Liver (tissue), 9 donors: ENCODE results near the gene TRIM46. TPM values are rescaled to one million over a fixed set of nuclear protein-coding genes. Genes with fewer than 3 reads are reported as not detected.

Experiments
- DNase-seq: peaks from one replicate; pipeline ENCODE4 v3.0.0-alpha.2; 2017; ENCODE audit warnings: low spot score
- H3K27ac ChIP-seq, 2 donors: one replicate each; pipeline ENCODE4 v1.7.0; 2013; ENCODE audit warnings: inconsistent platforms in 2 of 2, low read length in 2 of 2, control low read depth in 1 of 2, low read depth in 1 of 2, mild to moderate bottlenecking in 1 of 2
- H3K27me3 ChIP-seq, 4 donors: one replicate each; pipeline versions ENCODE4 v1.6.1 to v1.7.0; 2013; ENCODE audit warnings: low read length in 3 of 4, inconsistent platforms in 1 of 4, mild to moderate bottlenecking in 1 of 4, moderate library complexity in 1 of 4; ENCODE audit not compliant: control insufficient read depth in 4 of 4, insufficient read depth in 4 of 4
- H3K36me3 ChIP-seq, 4 donors: one replicate each; pipeline versions ENCODE4 v1.6.1 to v1.7.0; 2013; ENCODE audit warnings: low read length in 3 of 4, mild to moderate bottlenecking in 3 of 4, low read depth in 1 of 4, moderate library complexity in 1 of 4; ENCODE audit not compliant: control insufficient read depth in 4 of 4, insufficient read depth in 3 of 4
- H3K4me1 ChIP-seq, 4 donors: one replicate each; pipeline versions ENCODE4 v1.6.1 to v1.7.0; 2013; ENCODE audit warnings: low read length in 3 of 4, mild to moderate bottlenecking in 3 of 4, moderate library complexity in 1 of 4; ENCODE audit not compliant: control insufficient read depth in 4 of 4, insufficient read depth in 4 of 4
- H3K4me3 ChIP-seq, 3 donors: one replicate each; pipeline versions ENCODE4 v1.6.1 to v1.7.0; 2013; ENCODE audit warnings: low read length in 3 of 3, control low read depth in 1 of 3, low read depth in 1 of 3, mild to moderate bottlenecking in 1 of 3
- H3K9ac ChIP-seq, 2 donors: one replicate each; pipeline ENCODE4 v1.7.0; 2013; ENCODE audit warnings: low read length in 2 of 2, mild to moderate bottlenecking in 2 of 2, moderate library complexity in 2 of 2, control low read depth in 1 of 2, low read depth in 1 of 2
- H3K9me3 ChIP-seq, 4 donors: one replicate each; pipeline versions ENCODE4 v1.6.1 to v1.7.0; 2013; ENCODE audit warnings: low read length in 3 of 4; ENCODE audit not compliant: control insufficient read depth in 4 of 4
- CTCF ChIP-seq: fragments of 150-350 bp; IDR thresholded peaks from 2 replicates; pipeline ENCODE4 v1.5.1; 2017; ENCODE audit warnings: improper control_type of control experiment, low read depth, low read length; ENCODE audit not compliant: missing input control
- EGR1 ChIP-seq, 2 donors: IDR thresholded peaks; 2 replicates each; pipeline ENCODE4 v1.6.1; 2016 to 2018; ENCODE audit warnings: antibody characterized with exemption in 2 of 2, low read depth in 2 of 2
- FOXA1 ChIP-seq: IDR thresholded peaks from 2 replicates; pipeline ENCODE4 v1.6.1; 2016; ENCODE audit warnings: antibody characterized with exemption
- FOXA2 ChIP-seq: IDR thresholded peaks from 2 replicates; pipeline ENCODE4 v1.6.1; 2016; ENCODE audit warnings: antibody characterized with exemption
- GABPA ChIP-seq, 2 donors: IDR thresholded peaks in 1 of 2; conservative IDR thresholded peaks in 1 of 2; 2 replicates each; pipeline ENCODE4 v1.6.1; 2016; ENCODE audit warnings: antibody characterized with exemption in 2 of 2, mild to moderate bottlenecking in 1 of 2, moderate library complexity in 1 of 2
- HNF4A ChIP-seq, 2 donors: conservative IDR thresholded peaks; 2 replicates each; pipeline ENCODE4 v1.6.1; 2016; ENCODE audit warnings: antibody characterized with exemption in 2 of 2, mild to moderate bottlenecking in 2 of 2
- HNF4G ChIP-seq: IDR thresholded peaks from 2 replicates; pipeline ENCODE4 v1.6.1; 2016; ENCODE audit warnings: antibody characterized with exemption
- JUND ChIP-seq, 2 donors: IDR thresholded peaks; 2 replicates each; pipeline ENCODE4 v1.6.1; 2016; ENCODE audit warnings: antibody characterized with exemption in 2 of 2
- NR2F2 ChIP-seq: IDR thresholded peaks from 2 replicates; pipeline ENCODE4 v1.6.1; 2016; ENCODE audit warnings: antibody characterized with exemption
- RAD21 ChIP-seq, 2 donors: IDR thresholded peaks; 2 replicates each; pipeline ENCODE4 v1.6.1; 2016; ENCODE audit warnings: antibody characterized with exemption in 2 of 2, mild to moderate bottlenecking in 2 of 2
- REST ChIP-seq: IDR thresholded peaks from 2 replicates; pipeline ENCODE4 v1.6.1; 2016; ENCODE audit warnings: antibody characterized with exemption, mild to moderate bottlenecking
- RXRA ChIP-seq, 2 donors: IDR thresholded peaks; 2 replicates each; pipeline ENCODE4 v1.6.1; 2017 to 2018; ENCODE audit warnings: antibody characterized with exemption in 2 of 2, mild to moderate bottlenecking in 1 of 2
- SP1 ChIP-seq: IDR thresholded peaks from 2 replicates; pipeline ENCODE4 v1.6.1; 2018; ENCODE audit warnings: antibody characterized with exemption, mild to moderate bottlenecking
- TAF1 ChIP-seq: conservative IDR thresholded peaks from 2 replicates; pipeline ENCODE4 v1.6.1; 2016; ENCODE audit warnings: antibody characterized with exemption, mild to moderate bottlenecking
- YY1 ChIP-seq: IDR thresholded peaks from 2 replicates; pipeline ENCODE4 v1.6.1; 2016; ENCODE audit warnings: antibody characterized with exemption, mild to moderate bottlenecking
- WGBS: extraction: QIAGEN DNeasy Blood & Tissue Kit; methylation state at CpG from one replicate; pipeline ENCODE4 v1.1.7; 2013; 5-methylcytosine and 5-hydroxymethylcytosine counted together
- polyA plus RNA-seq, 2 donors: library from polyadenylated mRNA; stranded (reverse) in 1 of 2; unstranded in 1 of 2; fragments of 200-250 nt in 1 of 2; fragments of >200 nt in 1 of 2; fragmentation: Nextera tagmentation in 1 of 2; extraction: Ambion mirVana in 1 of 2; gene quantifications; one replicate each; pipeline versions ENCODE4 v1.2.1 to v1.2.3, GENCODE V29; 2013 to 2015
- total RNA-seq, 2 donors: library from RNA; depleted of rRNA; stranded (reverse); fragments of >200 nt; gene quantifications; one replicate each; pipeline ENCODE4 v1.2.3, GENCODE V29; 2014
- TF ChIP-seq, protein P1 (sequence below): IDR thresholded peaks from 2 replicates; pipeline ENCODE4 v1.6.1; 2016; ENCODE audit warnings: antibody characterized with exemption
- TF ChIP-seq, protein P2 (sequence below): IDR thresholded peaks from 2 replicates; pipeline ENCODE4 v1.6.1; 2016; ENCODE audit warnings: antibody characterized with exemption
- TF ChIP-seq, protein P3 (sequence below): IDR thresholded peaks from 2 replicates; pipeline ENCODE4 v1.6.1; 2016; ENCODE audit warnings: antibody characterized with exemption
- donor health status: healthy.
- donor health status: healthy.
- donor health status: healthy.
- donor health status: healthy.
- donor health status: healthy.

The TRIM46 gene
- total and polyA plus RNA-seq, 4 donors, result 0.07 to 0.17 (median 0.13) TPM

GRCh38 chr1:155126556-155127104 is 47.0 kb upstream of the TRIM46 start:
- Histone ChIP-seq H3K9ac (peak overlapping the region; percentile 90 to 93), H3K36me3 (peaks cover 0 to 10% (median 9%) of the 10 kb centered on the region in 4 donors), H3K27ac (peak overlapping the region; percentile 99 to 100), H3K4me3 (peak overlapping the region; percentile 62 to 93 (median 84)), H3K27me3 (no peaks in the 10 kb centered on the region), H3K9me3 (no peaks in the 10 kb centered on the region), H3K4me1 (peaks cover 3 to 31% (median 18%) of the 10 kb centered on the region in 4 donors)
- 2% methylated on average over 32 of the region's 32 CpGs for WGBS
- no peak for DNase-seq
- TF ChIP-seq REST (peak; percentile 5), GABPA (IDR thresholded peaks at IDR 0.05 in 1 of 2, conservative IDR thresholded peaks at IDR 0.05 in 1 of 2) (no peak)

- Histone ChIP-seq H3K9ac (peak within 1 kb of the TSS; percentile 99 to 100), H3K4me1 (peaks cover 3 to 35% (median 22%) of the 10 kb centered on the region in 4 donors), H3K4me3 (peak within 1 kb of the TSS; percentile 62 to 99 (median 93)), H3K27me3 (no peaks in the 10 kb centered on the region), H3K36me3 (peaks cover 0 to 13% (median 11%) of the 10 kb centered on the region in 4 donors), H3K9me3 (no peaks in the 10 kb centered on the region), H3K27ac (peak within 1 kb of the TSS; percentile 99 to 100)
- peak; percentile 75 for DNase-seq
- WGBS, result under 1% methylated on average over 76 of the region's 76 CpGs
- TF ChIP-seq FOXA2 (peak; percentile 90), YY1 (peak; percentile 42), NR2F2 (peak; percentile 16), CTCF (no peak), HNF4A (conservative IDR thresholded peaks at IDR 0.05) (peak; percentile 80 to 90), SP1 (peak; percentile 96), JUND (IDR thresholded peaks at IDR 0.05) (peak in 1 of 2 donors; percentile 71), GABPA (IDR thresholded peaks at IDR 0.05 in 1 of 2, conservative IDR thresholded peaks at IDR 0.05 in 1 of 2) (no peak), TAF1 (peak; percentile 95), FOXA1 (peak; percentile 97), HNF4G (peak; percentile 70), REST (peak; percentile 83), RXRA (IDR thresholded peaks at IDR 0.05) (peak; percentile 89 to 94), EGR1 (IDR thresholded peaks at IDR 0.05; ENCODE audit: low read depth in 2 of 2) (peak; percentile 45 to 56), RAD21 (IDR thresholded peaks at IDR 0.05) (peak; percentile 51 to 52)
- TF ChIP-seq, protein P1, sequence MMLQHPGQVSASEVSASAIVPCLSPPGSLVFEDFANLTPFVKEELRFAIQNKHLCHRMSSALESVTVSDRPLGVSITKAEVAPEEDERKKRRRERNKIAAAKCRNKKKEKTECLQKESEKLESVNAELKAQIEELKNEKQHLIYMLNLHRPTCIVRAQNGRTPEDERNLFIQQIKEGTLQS, result peak; percentile 77
- TF ChIP-seq, protein P2, sequence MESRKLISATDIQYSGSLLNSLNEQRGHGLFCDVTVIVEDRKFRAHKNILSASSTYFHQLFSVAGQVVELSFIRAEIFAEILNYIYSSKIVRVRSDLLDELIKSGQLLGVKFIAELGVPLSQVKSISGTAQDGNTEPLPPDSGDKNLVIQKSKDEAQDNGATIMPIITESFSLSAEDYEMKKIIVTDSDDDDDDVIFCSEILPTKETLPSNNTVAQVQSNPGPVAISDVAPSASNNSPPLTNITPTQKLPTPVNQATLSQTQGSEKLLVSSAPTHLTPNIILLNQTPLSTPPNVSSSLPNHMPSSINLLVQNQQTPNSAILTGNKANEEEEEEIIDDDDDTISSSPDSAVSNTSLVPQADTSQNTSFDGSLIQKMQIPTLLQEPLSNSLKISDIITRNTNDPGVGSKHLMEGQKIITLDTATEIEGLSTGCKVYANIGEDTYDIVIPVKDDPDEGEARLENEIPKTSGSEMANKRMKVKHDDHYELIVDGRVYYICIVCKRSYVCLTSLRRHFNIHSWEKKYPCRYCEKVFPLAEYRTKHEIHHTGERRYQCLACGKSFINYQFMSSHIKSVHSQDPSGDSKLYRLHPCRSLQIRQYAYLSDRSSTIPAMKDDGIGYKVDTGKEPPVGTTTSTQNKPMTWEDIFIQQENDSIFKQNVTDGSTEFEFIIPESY, result peak; percentile 62
- TF ChIP-seq, protein P3, sequence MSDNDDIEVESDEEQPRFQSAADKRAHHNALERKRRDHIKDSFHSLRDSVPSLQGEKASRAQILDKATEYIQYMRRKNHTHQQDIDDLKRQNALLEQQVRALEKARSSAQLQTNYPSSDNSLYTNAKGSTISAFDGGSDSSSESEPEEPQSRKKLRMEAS, result peak; percentile 75
Observed at GRCh38 chr1:155127105-155127966, 46.3 kb upstream of the TRIM46 start, which contains the start of gene EFNA1. TSS of gene EFNA1 (plus strand) at chr1:155127876. CDS start at chr1:155127978, 102 bp downstream.
